Activated T-cell treated with anti-CD3 and anti-CD28 coated beads, Interleukin-2, amount 50 U/mL, for 4 hours (primary cell): ENCODE results near the gene COL5A2. TPM values are rescaled to one million over a fixed set of nuclear protein-coding genes. Genes with fewer than 3 reads are reported as not detected.

Experiments
- ATAC-seq, 2 donors: fragments of 200-7000 bp; cut with Tn5 transposase; one replicate each; pipeline ENCODE4 v1.10.0; 2021
- DNase-seq: peaks from one replicate; pipeline ENCODE4 v3.0.0-alpha.2; 2020
- H3K27me3 Mint-ChIP-seq: one replicate; pipeline ENCODE4 v1.8.0; 2021; ENCODE audit warnings: low read depth, mixed read lengths
- H3K36me3 Mint-ChIP-seq: one replicate; pipeline ENCODE4 v1.8.0; 2022; ENCODE audit warnings: mixed read lengths; ENCODE audit not compliant: insufficient read depth
- H3K4me1 Mint-ChIP-seq: one replicate; pipeline ENCODE4 v1.8.0; 2021; ENCODE audit warnings: low read depth, mixed read lengths
- H3K4me3 Mint-ChIP-seq: one replicate; pipeline ENCODE4 v1.8.0; 2021; ENCODE audit warnings: mild to moderate bottlenecking, moderate library complexity, mixed read lengths
- H3K9me3 Mint-ChIP-seq: one replicate; pipeline ENCODE4 v1.8.0; 2021; ENCODE audit warnings: mixed read lengths
- total RNA-seq, 3 donors: library from RNA; stranded (reverse); gene quantifications; one replicate each; pipeline ENCODE4 v1.2.1, GENCODE V29; 2021

Gene COL5A2
- total RNA-seq, 3 donors from 2014 or later, result 2.1 to 9.5 (median 4.4) TPM

- Mint-ChIP-seq H3K4me3 (no peak overlapping the region), H3K27me3 (no peaks in the 10 kb centered on the region), H3K36me3 (no peaks in the 10 kb centered on the region), H3K4me1 (no peaks in the 10 kb centered on the region), H3K9me3 (no peaks in the 10 kb centered on the region)
- DNase-seq (no peak), ATAC-seq (no peak)
These were observed 96.0 kb downstream of the COL5A2 start for GRCh38 chr2:189083606-189084005.

DNA sequence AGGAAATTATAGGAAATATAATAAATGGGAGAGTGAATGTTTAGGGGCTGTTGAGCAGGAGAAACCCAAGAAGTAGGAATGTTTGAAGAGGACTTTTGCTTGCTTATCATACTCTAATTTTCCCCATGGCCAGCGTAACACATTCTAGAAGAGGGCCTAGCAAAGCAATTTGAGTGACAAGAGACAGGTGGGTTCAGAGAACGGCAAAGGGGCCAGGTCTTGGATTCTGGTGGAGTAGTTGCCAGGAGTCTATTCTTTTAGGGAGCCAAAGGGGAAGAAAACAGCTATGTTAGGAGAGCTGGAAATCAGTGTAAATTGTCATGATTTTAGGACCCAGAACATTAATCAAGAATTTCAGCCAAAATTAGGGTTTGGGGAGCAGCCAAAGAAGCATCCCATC, 96.5 kb downstream of the COL5A2 start:
- DNase-seq (no peak), ATAC-seq (no peak)
- H3K4me1 Mint-ChIP-seq, result no peaks in the 10 kb centered on the region
- no peaks in the 10 kb centered on the region for H3K9me3 Mint-ChIP-seq
- no peaks in the 10 kb centered on the region for H3K27me3 Mint-ChIP-seq
- no peaks in the 10 kb centered on the region for H3K36me3 Mint-ChIP-seq
- H3K4me3 Mint-ChIP-seq, result no peak overlapping the region

- Mint-ChIP-seq H3K36me3 (no peaks in the 10 kb centered on the region), H3K4me3 (no peak overlapping the region), H3K4me1 (no peaks in the 10 kb centered on the region), H3K9me3 (no peaks in the 10 kb centered on the region), H3K27me3 (no peaks in the 10 kb centered on the region)
- DNase-seq, result no peak
- ATAC-seq, result no peak
These were observed 97.1 kb downstream of the COL5A2 start for GRCh38 chr2:189082376-189082975.

DNA sequence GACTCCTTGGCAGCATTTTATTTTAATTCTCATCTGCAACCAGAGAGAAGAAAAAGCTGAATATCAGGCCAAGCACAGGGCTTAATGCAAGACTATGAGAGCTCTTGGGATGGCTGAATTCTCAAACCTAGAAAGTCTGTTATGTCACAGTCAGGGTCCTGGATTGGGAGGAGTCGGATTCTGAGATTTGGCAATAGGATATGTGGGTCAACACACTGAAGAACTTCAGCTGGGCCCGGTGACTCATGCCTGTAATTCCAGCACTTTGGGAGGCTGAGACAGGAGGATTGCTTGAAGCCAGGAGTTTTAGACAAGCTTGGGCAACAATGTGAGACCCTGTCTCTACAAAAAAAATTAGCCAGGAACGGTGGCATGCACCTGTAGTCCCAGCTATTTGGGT, 103.0 kb downstream of the COL5A2 start:
- Mint-ChIP-seq H3K4me1 (no peaks in the 10 kb centered on the region), H3K36me3 (peaks cover 1% of the 10 kb centered on the region), H3K9me3 (no peaks in the 10 kb centered on the region), H3K27me3 (no peaks in the 10 kb centered on the region), H3K4me3 (no peak overlapping the region)
- ATAC-seq (no peak), DNase-seq (no peak)

- DNase-seq, result no peak
- Mint-ChIP-seq H3K4me3 (no peak overlapping the region), H3K36me3 (peaks cover 1% of the 10 kb centered on the region), H3K4me1 (no peaks in the 10 kb centered on the region), H3K9me3 (no peaks in the 10 kb centered on the region), H3K27me3 (no peaks in the 10 kb centered on the region)
- ATAC-seq, result no peak
These were observed 103.4 kb downstream of the COL5A2 start for GRCh38 chr2:189076120-189076519.

GRCh38 chr2:189074506-189074905, 105.1 kb downstream of the COL5A2 start:
- ATAC-seq (no peak), DNase-seq (no peak)
- H3K4me1 Mint-ChIP-seq, result no peaks in the 10 kb centered on the region
- no peaks in the 10 kb centered on the region for H3K9me3 Mint-ChIP-seq
- H3K36me3 Mint-ChIP-seq, result peaks cover 1% of the 10 kb centered on the region
- H3K27me3 Mint-ChIP-seq, result no peaks in the 10 kb centered on the region
- H3K4me3 Mint-ChIP-seq, result no peak overlapping the region

DNA sequence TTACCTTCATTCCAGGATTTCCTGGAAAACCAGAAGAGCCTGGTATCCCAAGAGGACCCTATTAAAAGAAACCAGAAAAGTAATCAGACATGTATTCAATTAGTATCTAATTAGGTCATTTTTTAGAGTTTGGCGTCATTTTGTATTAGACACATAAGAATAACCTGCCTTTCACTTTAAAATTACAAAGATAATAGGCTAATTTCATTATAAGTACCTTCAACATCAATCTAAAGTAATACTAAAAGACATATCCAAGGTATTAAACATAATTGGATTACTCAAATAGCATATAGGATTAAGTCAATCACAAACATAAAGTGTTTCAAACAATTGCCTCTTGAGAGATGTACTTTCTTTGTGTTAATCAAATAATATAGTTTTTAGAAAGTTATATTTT, 107.5 kb downstream of the COL5A2 start:
- no peak overlapping the region for H3K4me3 Mint-ChIP-seq
- peaks cover 1% of the 10 kb centered on the region for H3K36me3 Mint-ChIP-seq
- H3K27me3 Mint-ChIP-seq, result no peaks in the 10 kb centered on the region
- H3K9me3 Mint-ChIP-seq, result no peaks in the 10 kb centered on the region
- DNase-seq (no peak), ATAC-seq (no peak)
- H3K4me1 Mint-ChIP-seq, result no peaks in the 10 kb centered on the region

DNA sequence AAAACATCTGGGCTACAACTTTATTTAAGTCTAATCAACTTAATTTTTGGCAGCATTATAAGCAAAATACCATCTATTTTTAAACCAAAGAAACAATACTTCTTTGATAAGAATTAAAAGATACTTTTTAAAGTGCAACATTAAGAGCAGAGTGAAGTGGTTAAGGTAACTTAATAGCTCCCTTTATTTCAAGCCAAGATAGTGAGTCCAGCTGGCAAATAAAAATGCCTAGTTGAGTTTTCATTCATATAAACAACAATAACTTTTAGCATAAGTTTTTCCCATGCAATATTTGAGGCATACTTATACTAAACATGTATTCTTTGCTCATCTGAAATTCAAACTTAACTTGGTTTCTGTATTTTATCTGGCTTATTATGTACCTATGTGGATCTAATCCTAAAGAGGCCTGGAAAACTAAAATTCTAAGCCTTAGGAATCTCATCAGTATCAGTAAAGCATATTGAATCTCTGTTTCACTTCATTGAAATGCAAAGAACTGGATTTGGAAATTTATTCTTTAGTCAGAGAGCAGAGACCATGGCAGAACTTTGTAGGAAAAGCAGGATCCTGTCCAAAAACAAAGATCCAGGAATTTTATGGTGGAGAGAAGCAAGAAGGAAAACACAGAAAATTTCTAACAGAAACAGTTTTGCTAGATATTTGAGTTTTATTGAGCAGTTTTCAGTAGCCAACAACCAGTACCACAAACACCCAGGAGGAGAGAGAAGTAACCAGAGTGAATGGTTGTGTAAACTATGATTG, 109.5 kb downstream of the COL5A2 start:
- DNase-seq (no peak), ATAC-seq (no peak)
- H3K27me3 Mint-ChIP-seq, result no peaks in the 10 kb centered on the region
- no peak overlapping the region for H3K4me3 Mint-ChIP-seq
- H3K9me3 Mint-ChIP-seq, result no peaks in the 10 kb centered on the region
- peaks cover 1% of the 10 kb centered on the region for H3K36me3 Mint-ChIP-seq
- H3K4me1 Mint-ChIP-seq, result no peaks in the 10 kb centered on the region

DNA sequence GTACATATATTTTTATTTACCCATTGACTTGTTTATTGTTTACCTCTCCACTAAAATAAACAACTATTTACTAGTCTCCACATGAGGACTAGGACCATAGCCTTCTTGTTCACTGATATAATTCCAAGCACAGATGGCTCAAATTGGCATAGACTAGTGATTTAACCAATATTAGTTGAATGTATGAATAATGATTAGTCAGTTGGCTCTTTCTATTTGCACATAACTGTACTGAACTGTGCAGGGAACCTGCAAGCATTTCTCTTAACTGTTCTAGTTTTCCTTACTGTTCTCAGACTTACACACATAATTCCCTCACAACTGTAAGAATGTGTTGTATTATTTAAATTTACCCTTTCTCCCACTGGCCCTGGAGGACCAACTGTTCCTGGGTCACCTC, 113.5 kb downstream of the COL5A2 start:
- no peaks in the 10 kb centered on the region for H3K36me3 Mint-ChIP-seq
- no peak overlapping the region for H3K4me3 Mint-ChIP-seq
- ATAC-seq (no peak), DNase-seq (no peak)
- no peaks in the 10 kb centered on the region for H3K9me3 Mint-ChIP-seq
- no peaks in the 10 kb centered on the region for H3K4me1 Mint-ChIP-seq
- no peaks in the 10 kb centered on the region for H3K27me3 Mint-ChIP-seq

DNA sequence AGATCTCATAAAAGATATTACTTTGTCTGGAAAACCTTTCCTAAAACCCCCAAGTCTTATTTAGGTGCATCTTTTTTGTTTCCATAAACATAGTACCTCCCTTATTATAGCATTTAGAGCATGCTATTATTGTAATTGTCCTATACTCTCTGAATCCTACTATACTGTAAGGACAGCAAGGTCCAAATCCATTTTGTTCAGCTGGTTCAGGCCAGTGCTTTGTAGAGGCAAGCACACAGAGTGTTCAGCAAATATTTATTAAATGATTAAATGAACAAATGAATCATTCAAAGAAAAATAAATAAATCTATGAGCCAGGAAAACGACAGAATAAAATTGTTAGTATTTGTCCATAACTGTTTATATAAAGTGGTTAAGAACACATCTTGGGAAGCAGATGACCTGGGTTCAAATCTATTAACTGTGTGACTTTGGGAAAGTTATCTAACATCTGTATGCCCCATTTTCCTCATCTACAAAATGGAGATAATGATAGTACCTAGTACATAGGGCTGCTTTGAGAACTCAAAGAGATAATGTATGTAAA, 119.4 kb downstream of the COL5A2 start:
- no peak overlapping the region for H3K4me3 Mint-ChIP-seq
- no peaks in the 10 kb centered on the region for H3K27me3 Mint-ChIP-seq
- H3K4me1 Mint-ChIP-seq, result no peaks in the 10 kb centered on the region
- no peaks in the 10 kb centered on the region for H3K36me3 Mint-ChIP-seq
- ATAC-seq (no peak), DNase-seq (no peak)
- no peaks in the 10 kb centered on the region for H3K9me3 Mint-ChIP-seq

GRCh38 chr2:189057316-189057715, 122.2 kb downstream of the COL5A2 start:
- no peaks in the 10 kb centered on the region for H3K36me3 Mint-ChIP-seq
- DNase-seq, result no peak
- no peak overlapping the region for H3K4me3 Mint-ChIP-seq
- H3K4me1 Mint-ChIP-seq, result no peaks in the 10 kb centered on the region
- no peaks in the 10 kb centered on the region for H3K9me3 Mint-ChIP-seq
- no peaks in the 10 kb centered on the region for H3K27me3 Mint-ChIP-seq
- no peak for ATAC-seq

DNA sequence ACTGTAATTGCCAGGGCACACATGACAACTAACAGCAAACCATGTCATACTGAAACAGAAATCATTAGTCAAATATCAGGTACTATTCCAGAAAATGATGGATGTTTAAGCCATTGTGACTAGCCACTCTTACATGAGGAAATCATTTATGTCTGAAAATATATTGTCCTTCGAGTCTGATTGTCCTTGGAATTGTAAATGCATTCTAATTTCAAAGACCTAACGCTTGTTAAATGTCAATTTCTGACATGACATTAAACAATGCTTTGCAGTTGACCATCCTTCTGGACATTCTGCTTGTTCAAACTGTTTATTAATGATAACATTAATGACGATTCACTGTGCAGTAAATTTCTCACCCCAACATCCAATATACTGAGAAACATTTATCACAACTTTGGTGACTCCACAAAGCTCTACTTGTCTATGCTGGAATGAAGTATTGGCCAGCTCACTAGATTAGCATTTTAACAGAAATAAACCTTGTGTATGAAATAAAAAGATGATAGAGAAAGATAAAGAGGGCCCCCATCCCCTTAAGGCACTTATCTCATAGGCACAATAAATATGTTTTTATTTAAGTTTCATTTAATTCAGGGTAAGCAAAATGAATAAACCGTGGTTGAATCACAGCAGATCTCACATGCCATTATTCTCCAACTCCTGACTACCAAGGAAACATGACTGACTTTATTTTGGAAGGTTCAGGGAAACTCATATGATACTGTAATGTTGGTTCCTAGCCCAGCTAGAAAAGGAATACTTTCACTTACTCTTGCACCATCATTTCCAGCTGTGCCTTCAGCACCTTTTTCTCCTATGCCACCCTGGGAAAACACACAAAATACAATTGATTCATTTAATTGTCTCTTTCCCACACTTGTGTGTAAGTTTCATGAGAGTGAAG, 123.1 kb downstream of the COL5A2 start:
- no peak for ATAC-seq
- Mint-ChIP-seq H3K4me3 (no peak overlapping the region), H3K4me1 (no peaks in the 10 kb centered on the region), H3K9me3 (no peaks in the 10 kb centered on the region), H3K36me3 (no peaks in the 10 kb centered on the region), H3K27me3 (no peaks in the 10 kb centered on the region)
- no peak for DNase-seq

DNA sequence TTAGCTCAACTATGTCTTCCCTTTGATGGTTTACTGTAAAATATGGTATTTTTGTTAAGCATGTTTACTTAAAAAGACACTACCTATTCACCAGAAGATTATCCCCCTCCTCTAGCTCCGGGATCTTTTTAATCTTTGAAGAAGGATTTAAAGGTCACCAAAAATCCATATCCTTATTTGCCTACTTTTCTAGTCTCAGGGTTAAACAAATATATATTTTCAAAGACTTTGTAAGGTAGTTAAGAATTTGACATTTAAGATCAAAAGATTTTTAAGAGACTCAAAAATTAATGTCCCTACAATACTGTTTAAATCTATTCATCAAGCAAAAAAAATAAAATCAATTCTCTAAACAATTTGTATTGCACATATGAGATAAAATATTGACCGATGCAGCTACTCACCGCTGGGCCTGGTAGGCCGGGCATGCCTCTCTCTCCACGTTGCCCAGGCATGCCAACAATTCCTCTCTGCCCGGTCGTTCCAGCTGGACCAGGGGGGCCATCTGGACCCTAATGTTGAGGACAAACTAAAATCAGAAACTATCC, 129.3 kb downstream of the COL5A2 start:
- DNase-seq (no peak), ATAC-seq (no peak)
- no peaks in the 10 kb centered on the region for H3K4me1 Mint-ChIP-seq
- H3K36me3 Mint-ChIP-seq, result no peaks in the 10 kb centered on the region
- no peaks in the 10 kb centered on the region for H3K27me3 Mint-ChIP-seq
- no peaks in the 10 kb centered on the region for H3K9me3 Mint-ChIP-seq
- H3K4me3 Mint-ChIP-seq, result no peak overlapping the region

DNA sequence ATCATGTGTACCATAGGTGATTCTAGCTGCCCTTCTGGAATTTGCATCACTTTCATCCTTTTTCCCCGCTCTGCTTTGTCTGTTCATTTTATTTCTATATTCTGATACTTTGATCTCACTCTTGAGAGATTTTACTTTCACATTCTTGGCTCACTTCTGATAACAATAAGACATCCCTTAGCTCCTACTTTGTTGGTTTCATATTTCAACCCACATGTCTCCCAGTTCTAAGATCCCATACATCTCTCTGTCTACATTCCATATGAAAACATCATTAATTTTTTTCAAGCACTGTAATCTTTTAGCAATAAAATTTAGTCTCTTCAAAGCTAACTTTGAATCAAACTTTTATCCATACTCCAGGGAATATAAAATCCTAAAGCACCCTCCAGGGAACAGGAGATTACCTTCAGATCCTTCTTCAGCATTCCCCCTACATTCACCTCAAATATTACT, 129.8 kb downstream of the COL5A2 start:
- H3K4me1 Mint-ChIP-seq, result no peaks in the 10 kb centered on the region
- no peaks in the 10 kb centered on the region for H3K36me3 Mint-ChIP-seq
- H3K9me3 Mint-ChIP-seq, result no peaks in the 10 kb centered on the region
- DNase-seq, result no peak
- H3K27me3 Mint-ChIP-seq, result no peaks in the 10 kb centered on the region
- no peak for ATAC-seq
- H3K4me3 Mint-ChIP-seq, result no peak overlapping the region
